SH-SY5Y (cell line): ENCODE measurements around the gene MPP2.

Experiments
- GATA2 ChIP-seq: IDR thresholded peaks from 2 replicates; pipeline ENCODE4 v1.6.1; 2011; ENCODE audit warnings: mild to moderate bottlenecking, low read depth, low read length
- GATA3 ChIP-seq: IDR thresholded peaks from 2 replicates; pipeline ENCODE4 v1.6.1; 2011; ENCODE audit warnings: low read depth, mild to moderate bottlenecking, low read length, moderate library complexity

DNA sequence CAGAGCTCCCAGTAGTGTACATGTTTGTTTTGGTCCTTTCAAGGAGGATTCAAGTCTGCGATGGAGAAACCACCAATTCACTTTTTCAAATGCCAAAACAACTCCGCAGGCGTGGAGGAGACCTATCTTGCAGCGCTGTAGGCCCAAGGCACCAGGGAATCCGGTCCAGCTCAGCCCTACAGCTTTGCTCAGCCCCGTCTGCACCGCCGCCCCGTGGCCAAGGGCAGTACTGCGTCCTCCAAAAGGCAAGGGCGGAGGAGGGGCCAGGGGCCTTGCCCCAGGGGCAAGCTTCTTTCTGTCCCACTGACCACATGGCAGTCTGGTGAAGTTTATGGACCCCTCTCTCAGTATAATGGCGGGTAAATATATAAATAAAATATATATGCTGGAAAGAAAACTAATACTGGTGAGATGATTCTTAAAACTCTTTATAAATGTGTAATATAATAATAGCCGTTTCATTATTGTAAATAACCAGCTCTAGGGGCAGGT is 61.1 kb downstream of the MPP2 start:
- TF ChIP-seq GATA2 (no peak), GATA3 (no peak)
